H54 (cell line): Measurements from ENCODE around the gene MACF1.
"Not testable (repeated sequence)": the region's sequence is repeated elsewhere in the genome, so short reads cannot be mapped to it uniquely, and the experiment has no call there.

Experiments used
- DNase-seq: peaks from one replicate; pipeline ENCODE4 v3.0.0; 2011; ENCODE audit warnings: low spot score, mixed read lengths; ENCODE audit not compliant: insufficient read length
- FAIRE-seq: peaks from 3 replicates; lab custom pipeline; 2011; peaks lifted over from hg19 to GRCh38; lab: Jason Lieb, UNC
- POLR2A ChIP-seq: IDR thresholded peaks from 2 replicates; pipeline ENCODE4 v1.6.1; 2011; ENCODE audit warnings: low read depth, mild to moderate bottlenecking, low read length

Gene MACF1

GRCh38 chr1:39190096-39190495, 14.4 kb upstream of the MACF1 start:
- TF ChIP-seq POLR2A, result no peak
- FAIRE-seq (no peak), DNase-seq (no peak)

- no peak for FAIRE-seq
- DNase-seq, result no peak
- no peak for TF ChIP-seq POLR2A
These were observed 10.0 kb upstream of the MACF1 start for GRCh38 chr1:39194398-39195051.

- DNase-seq (no peak), FAIRE-seq (no peak)
- TF ChIP-seq POLR2A, result no peak
These were observed 9.1 kb upstream of the MACF1 start for GRCh38 chr1:39195166-39196111.

GRCh38 chr1:39196244-39197215, 8.0 kb upstream of the MACF1 start:
- no peak for DNase-seq
- no peak for TF ChIP-seq POLR2A
- FAIRE-seq, result no peak

- no peak for FAIRE-seq
- no peak for TF ChIP-seq POLR2A
- no peak for DNase-seq
These were observed 4.9 kb upstream of the MACF1 start for GRCh38 chr1:39199593-39199992.

GRCh38 chr1:39205102-39205780, 746 bp downstream of the MACF1 start:
- TF ChIP-seq POLR2A, result no peak
- FAIRE-seq, result peak; percentile 92
- DNase-seq, result peak; percentile 49

GRCh38 chr1:39205781-39206464, 1.4 kb downstream of the MACF1 start:
- FAIRE-seq (no peak), DNase-seq (no peak)
- TF ChIP-seq POLR2A, result no peak

- not testable (repeated sequence) for FAIRE-seq, DNase-seq
These were observed 3.9 kb downstream of the MACF1 start for GRCh38 chr1:39208360-39208759.

GRCh38 chr1:39210649-39211048, 6.2 kb downstream of the MACF1 start:
- FAIRE-seq (no peak), DNase-seq (no peak)
- TF ChIP-seq POLR2A, result no peak

GRCh38 chr1:39212499-39212898, 8.0 kb downstream of the MACF1 start:
- TF ChIP-seq POLR2A, result no peak
- DNase-seq, result no peak
- no peak for FAIRE-seq

- FAIRE-seq, result peak; percentile 58
- no peak for DNase-seq
- TF ChIP-seq POLR2A, result no peak
These were observed 9.1 kb downstream of the MACF1 start for GRCh38 chr1:39213511-39214002.

- TF ChIP-seq POLR2A, result no peak
- FAIRE-seq, result no peak
- no peak for DNase-seq
These were observed 9.7 kb downstream of the MACF1 start for GRCh38 chr1:39214021-39214713.
